Neural progenitor cell (in vitro differentiated cells): ENCODE measurements around the gene HSP90B1. TPM values are rescaled to one million over a fixed set of nuclear protein-coding genes. Genes with fewer than 3 reads are reported as not detected.
A peak's percentile ranks its signal among the peaks of the same experiment; 100 is the strongest.

Source experiments
- DNase-seq: peaks from one replicate; pipeline ENCODE4 v3.0.0-alpha.2; 2016; ENCODE audit warnings: low spot score
- H2AFZ ChIP-seq: fragments of 200-600 bp; sonication (generic); replicated peaks from 2 replicates; pipeline ENCODE4 v1.6.1; 2016; ENCODE audit warnings: antibody characterized with exemption
- H3F3A ChIP-seq: fragments of 200-600 bp; sonication (generic); 2 replicates; pipeline ENCODE4 v1.6.1; 2016; ENCODE audit warnings: antibody characterized with exemption, low read depth
- H3K27ac ChIP-seq: fragments of 200-600 bp; sonication (generic); 2 replicates; pipeline ENCODE4 v1.5.1; 2016; ENCODE audit warnings: mild to moderate bottlenecking
- H3K27me3 ChIP-seq: fragments of 200-600 bp; sonication (generic); 2 replicates; pipeline ENCODE4 v1.6.1; 2016; ENCODE audit warnings: mild to moderate bottlenecking, moderate library complexity
- H3K36me3 ChIP-seq: fragments of 200-600 bp; sonication (generic); 2 replicates; pipeline ENCODE4 v1.5.1; 2016
- H3K4me1 ChIP-seq: fragments of 200-600 bp; sonication (generic); 2 replicates; pipeline ENCODE4 v1.6.1; 2016; ENCODE audit warnings: mixed run types
- H3K4me2 ChIP-seq: fragments of 200-600 bp; sonication (generic); 2 replicates; pipeline ENCODE4 v1.6.1; 2016
- H3K4me3 ChIP-seq: fragments of 200-600 bp; sonication (generic); 2 replicates; pipeline ENCODE4 v1.5.1; 2016
- H3K79me2 ChIP-seq: fragments of 200-600 bp; sonication (generic); 2 replicates; pipeline ENCODE4 v1.6.1; 2016; ENCODE audit warnings: low read depth
- H3K9ac ChIP-seq: fragments of 200-600 bp; sonication (generic); 2 replicates; pipeline ENCODE4 v1.6.1; 2016
- H3K9me3 ChIP-seq: fragments of 200-600 bp; sonication (generic); 2 replicates; pipeline ENCODE4 v1.5.1; 2016; ENCODE audit warnings: low read depth
- H4K20me1 ChIP-seq: fragments of 200-600 bp; sonication (generic); 2 replicates; pipeline ENCODE4 v1.6.1; 2016; ENCODE audit warnings: low read depth
- H3K27ac Mint-ChIP-seq: 3 replicates; pipeline ENCODE4 v1.8.0; 2021; ENCODE audit warnings: mixed read lengths
- H3K27me3 Mint-ChIP-seq: 2 replicates; pipeline ENCODE4 v1.8.0; 2022; ENCODE audit warnings: low read depth, mild to moderate bottlenecking, inconsistent platforms, moderate library complexity, mixed read lengths; ENCODE audit not compliant: insufficient read depth
- H3K36me3 Mint-ChIP-seq: 3 replicates; pipeline ENCODE4 v1.8.0; 2021; ENCODE audit warnings: mixed read lengths
- H3K4me1 Mint-ChIP-seq: 3 replicates; pipeline ENCODE4 v1.8.0; 2021; ENCODE audit warnings: mixed read lengths
- H3K4me3 Mint-ChIP-seq: 3 replicates; pipeline ENCODE4 v1.8.0; 2021; ENCODE audit warnings: mild to moderate bottlenecking, moderate library complexity, mixed read lengths
- H3K9me3 Mint-ChIP-seq: 3 replicates; pipeline ENCODE4 v1.8.0; 2020; ENCODE audit warnings: mixed read lengths
- CTCF ChIP-seq: fragments of 200-600 bp; sonication (generic); IDR thresholded peaks from 2 replicates; pipeline ENCODE4 v1.5.1; 2017; ENCODE audit warnings: antibody characterized with exemption, mild to moderate bottlenecking
- EZH2 ChIP-seq: fragments of 200-600 bp; sonication (generic); IDR thresholded peaks from 2 replicates; pipeline ENCODE4 v1.6.1; 2017; ENCODE audit warnings: antibody characterized with exemption, mild to moderate bottlenecking, moderate library complexity
- EZH2phosphoT487 ChIP-seq: fragments of 200-600 bp; sonication (generic); IDR thresholded peaks from 2 replicates; pipeline ENCODE4 v1.6.1; 2017; ENCODE audit warnings: antibody characterized with exemption
- total RNA-seq: library from RNA; depleted of rRNA; stranded (reverse); fragments of >200 nt; gene quantifications from 2 replicates; pipeline ENCODE4 v1.2.3, GENCODE V29; 2015; ENCODE audit warnings: low replicate concordance

The HSP90B1 gene
- total RNA-seq, 1 donor from 2014 or later, result 588 TPM

GRCh38 chr12:103965590-103966504 is 35.6 kb downstream of the HSP90B1 start, which contains the start of gene TDG:
TDG (plus strand) TSS chr12:103965872; CDS start chr12:103966038, 166 bp downstream.
- peaks cover 23% of the 10 kb centered on the region for H4K20me1 ChIP-seq
- peak within 1 kb of the TSS; percentile 87 for H2AFZ ChIP-seq
- H3K79me2 ChIP-seq, result peaks cover 87% of the 10 kb centered on the region
- Mint-ChIP-seq H3K4me3 (peak within 1 kb of the TSS; percentile 97), H3K9me3 (no peaks in the 10 kb centered on the region), H3K27ac (peak within 1 kb of the TSS; percentile 98), H3K27me3 (no peaks in the 10 kb centered on the region), H3K36me3 (peaks cover 7% of the 10 kb centered on the region), H3K4me1 (peaks cover 29% of the 10 kb centered on the region)
- no peaks in the 10 kb centered on the region for H3K36me3 ChIP-seq
- peak; percentile 98 for DNase-seq
- no peaks in the 10 kb centered on the region for H3K9me3 ChIP-seq
- H3K9ac ChIP-seq, result peak within 1 kb of the TSS; percentile 78
- peaks cover 16% of the 10 kb centered on the region for H3K4me1 ChIP-seq
- H3K27ac ChIP-seq, result peak within 1 kb of the TSS; percentile 94
- peak within 1 kb of the TSS; percentile 85 for H3K4me2 ChIP-seq
- peaks cover 16% of the 10 kb centered on the region for H3F3A ChIP-seq
- H3K27me3 ChIP-seq, result no peaks in the 10 kb centered on the region
- peak within 1 kb of the TSS; percentile 78 for H3K4me3 ChIP-seq
- no peak for TF ChIP-seq EZH2
- peak; percentile 20 for TF ChIP-seq CTCF
- TF ChIP-seq EZH2phosphoT487, result no peak

- H2AFZ ChIP-seq, result no peak overlapping the region
- no peaks in the 10 kb centered on the region for H3K27me3 Mint-ChIP-seq
- peak overlapping the region; percentile 78 for H3K4me3 ChIP-seq
- H3K4me1 Mint-ChIP-seq, result peaks cover 29% of the 10 kb centered on the region
- peak overlapping the region; percentile 85 for H3K4me2 ChIP-seq
- H3F3A ChIP-seq, result peaks cover 15% of the 10 kb centered on the region
- H3K27ac ChIP-seq, result no peak overlapping the region
- H3K27me3 ChIP-seq, result no peaks in the 10 kb centered on the region
- peaks cover 96% of the 10 kb centered on the region for H3K79me2 ChIP-seq
- peaks cover 32% of the 10 kb centered on the region for H4K20me1 ChIP-seq
- TF ChIP-seq CTCF (no peak), EZH2 (no peak), EZH2phosphoT487 (no peak)
- H3K9me3 Mint-ChIP-seq, result no peaks in the 10 kb centered on the region
- H3K4me3 Mint-ChIP-seq, result peak overlapping the region; percentile 97
- H3K36me3 Mint-ChIP-seq, result peaks cover 7% of the 10 kb centered on the region
- peak; percentile 10 for DNase-seq
- H3K4me1 ChIP-seq, result peaks cover 16% of the 10 kb centered on the region
- H3K9ac ChIP-seq, result peak overlapping the region; percentile 78
- H3K9me3 ChIP-seq, result no peaks in the 10 kb centered on the region
- H3K27ac Mint-ChIP-seq, result peak overlapping the region; percentile 86
- no peaks in the 10 kb centered on the region for H3K36me3 ChIP-seq
Observed at GRCh38 chr12:103966736-103967135, 36.5 kb downstream of the HSP90B1 start.

GRCh38 chr12:103969391-103969790 is 39.2 kb downstream of the HSP90B1 start:
- Mint-ChIP-seq H3K9me3 (no peaks in the 10 kb centered on the region), H3K4me3 (no peak overlapping the region), H3K27ac (no peak overlapping the region), H3K36me3 (peaks cover 9% of the 10 kb centered on the region), H3K4me1 (peaks cover 22% of the 10 kb centered on the region), H3K27me3 (no peaks in the 10 kb centered on the region)
- Histone ChIP-seq H3K27me3 (no peaks in the 10 kb centered on the region), H3K36me3 (no peaks in the 10 kb centered on the region), H3F3A (peaks cover 9% of the 10 kb centered on the region), H2AFZ (no peak overlapping the region), H3K9me3 (no peaks in the 10 kb centered on the region), H3K27ac (no peak overlapping the region), H4K20me1 (peaks cover 57% of the 10 kb centered on the region), H3K4me2 (no peak overlapping the region), H3K4me3 (no peak overlapping the region), H3K79me2 (peaks cover 97% of the 10 kb centered on the region), H3K4me1 (peaks cover 8% of the 10 kb centered on the region), H3K9ac (no peak overlapping the region)
- DNase-seq, result no peak
- TF ChIP-seq EZH2 (no peak), EZH2phosphoT487 (no peak), CTCF (no peak)
